SK-N-MC (cell line): ENCODE results near the gene DFFA.

ENCODE experiments used
- DNase-seq: peaks from one replicate; pipeline ENCODE4 v3.0.0-alpha.2; 2011; ENCODE audit warnings: low read depth, low spot score
- H3K27ac ChIP-seq: fragments of 200-600 bp; sonication (generic); 2 replicates; pipeline ENCODE4 v1.5.1; 2016; ENCODE audit warnings: mixed run types
- H3K36me3 ChIP-seq: fragments of 200-600 bp; sonication (generic); 2 replicates; pipeline ENCODE4 v1.6.1; 2017; ENCODE audit warnings: antibody characterized with exemption, low read length, mixed read lengths; ENCODE audit not compliant: insufficient read depth
- H3K4me3 ChIP-seq: fragments of 200-600 bp; sonication (generic); 2 replicates; pipeline ENCODE4 v1.5.1; 2016
- H3K9ac ChIP-seq: fragments of 200-600 bp; sonication (generic); 2 replicates; pipeline ENCODE4 v1.8.0; 2017; ENCODE audit warnings: mixed run types, mixed read lengths; ENCODE audit not compliant: insufficient read length
- H3K9me3 ChIP-seq: fragments of 200-600 bp; sonication (generic); 2 replicates; pipeline ENCODE4 v1.6.1; 2017; ENCODE audit warnings: low read depth, mild to moderate bottlenecking, antibody characterized with exemption, low read length, moderate library complexity, mixed read lengths
- EZH2 ChIP-seq: fragments of 200-600 bp; sonication (generic); IDR thresholded peaks from one replicate; pipeline ENCODE4 v1.6.1; 2017; ENCODE audit warnings: antibody characterized with exemption
- FOXP2 ChIP-seq: optimal IDR thresholded peaks from 2 replicates; pipeline ENCODE3; 2011; ENCODE audit warnings: mild to moderate bottlenecking, moderate library complexity; ENCODE audit not compliant: insufficient read depth; ENCODE audit errors: extremely low read length, control extremely low read depth
- POLR2AphosphoS5 ChIP-seq: IDR thresholded peaks from 2 replicates; pipeline ENCODE4 v1.6.1; 2012; ENCODE audit warnings: mild to moderate bottlenecking, low read depth, low read length, borderline replicate concordance

Gene DFFA

DNA sequence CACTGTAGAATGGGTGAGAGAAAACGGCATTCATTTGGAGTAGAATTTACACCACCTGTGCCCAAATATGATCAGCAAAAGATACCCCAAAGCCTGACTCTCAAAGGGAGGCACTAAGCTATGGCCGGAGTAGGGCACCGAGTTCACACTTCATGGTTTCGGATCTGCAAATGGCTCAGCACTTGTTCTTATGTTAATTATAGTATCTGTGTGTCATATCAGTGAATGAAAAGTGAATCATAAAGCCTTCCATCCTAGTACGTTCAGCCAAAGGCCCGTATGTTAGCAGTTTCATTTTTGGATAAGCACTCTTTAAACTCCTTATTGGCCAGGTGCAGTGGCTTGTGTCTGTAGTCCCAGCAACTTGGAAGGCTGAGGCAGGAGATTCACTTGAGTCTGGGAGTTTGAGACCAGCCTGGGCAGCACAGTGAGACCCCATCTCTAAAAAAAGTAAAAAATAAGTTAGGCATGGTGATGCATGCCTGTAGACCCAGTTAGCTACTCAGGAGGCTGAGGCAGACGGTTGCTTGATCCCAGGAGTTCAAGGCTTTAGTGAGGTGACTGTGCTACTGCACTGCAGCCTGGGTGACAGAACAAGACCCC, 27.4 kb downstream of the DFFA start:
- Histone ChIP-seq H3K9ac (no peak overlapping the region), H3K36me3 (peaks cover 6% of the 10 kb centered on the region; the same call in 1 of the 2 replicates), H3K4me3 (no peak overlapping the region), H3K9me3 (no peaks in the 10 kb centered on the region), H3K27ac (peak overlapping the region; percentile 13; the same call in 1 of the 2 replicates)
- DNase-seq: no peak
- TF ChIP-seq POLR2AphosphoS5 (no peak), EZH2 (no peak), FOXP2 (no peak)

DNA sequence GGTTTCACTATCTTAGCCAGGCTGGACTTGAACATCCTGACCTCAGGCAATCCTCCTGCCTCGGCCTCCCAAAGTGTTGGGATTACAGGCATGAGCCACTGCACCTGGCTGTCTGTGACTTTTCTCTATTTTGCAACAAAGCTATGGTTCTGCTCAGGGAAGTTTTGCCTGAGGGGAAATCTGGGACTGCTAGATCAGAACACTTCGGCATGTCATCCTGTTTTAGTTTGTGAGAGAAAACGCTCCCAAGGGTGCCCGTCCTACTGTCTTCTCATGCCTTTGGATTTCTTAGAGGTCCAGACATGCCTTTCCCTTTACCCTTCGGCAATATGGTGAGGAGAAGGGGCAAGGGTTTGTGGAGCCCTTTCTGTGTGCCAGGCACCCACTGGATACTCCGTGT, 28.1 kb downstream of the DFFA start:
- no peak for TF ChIP-seq EZH2
- TF ChIP-seq FOXP2: no peak
- no peak for TF ChIP-seq POLR2AphosphoS5
- H3K4me3 ChIP-seq: no peak overlapping the region
- H3K9me3 ChIP-seq: no peaks in the 10 kb centered on the region
- no peak overlapping the region for H3K9ac ChIP-seq
- peak overlapping the region; percentile 13; the same call in 1 of the 2 replicates for H3K27ac ChIP-seq
- H3K36me3 ChIP-seq: peaks cover 6% of the 10 kb centered on the region; the same call in 1 of the 2 replicates
- DNase-seq: no peak

DNA sequence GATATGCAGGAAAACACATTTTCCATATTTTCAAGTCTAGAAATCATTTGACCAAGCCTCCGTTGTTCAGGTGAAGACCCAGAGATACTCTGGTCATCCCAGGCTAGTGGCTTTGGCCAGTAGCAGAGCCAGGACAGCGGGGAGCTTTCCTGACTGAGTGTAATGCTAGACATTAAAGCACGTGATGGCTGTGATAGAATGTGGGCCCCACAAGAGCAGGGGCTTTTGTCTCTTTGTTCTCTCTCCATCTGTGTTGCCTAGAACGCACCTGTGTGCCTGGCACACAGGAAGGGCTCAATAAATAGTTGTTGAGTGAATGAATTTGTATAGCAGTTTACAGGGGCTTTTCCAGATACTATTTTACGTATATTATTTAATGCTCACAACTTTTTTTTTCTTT, 31.5 kb downstream of the DFFA start:
- H3K9ac ChIP-seq: no peak overlapping the region
- DNase-seq: no peak
- TF ChIP-seq FOXP2: no peak
- TF ChIP-seq EZH2: no peak
- TF ChIP-seq POLR2AphosphoS5: no peak
- H3K9me3 ChIP-seq: no peaks in the 10 kb centered on the region
- H3K36me3 ChIP-seq: peaks cover 6% of the 10 kb centered on the region; the same call in 1 of the 2 replicates
- no peak overlapping the region for H3K4me3 ChIP-seq
- no peak overlapping the region for H3K27ac ChIP-seq

DNA sequence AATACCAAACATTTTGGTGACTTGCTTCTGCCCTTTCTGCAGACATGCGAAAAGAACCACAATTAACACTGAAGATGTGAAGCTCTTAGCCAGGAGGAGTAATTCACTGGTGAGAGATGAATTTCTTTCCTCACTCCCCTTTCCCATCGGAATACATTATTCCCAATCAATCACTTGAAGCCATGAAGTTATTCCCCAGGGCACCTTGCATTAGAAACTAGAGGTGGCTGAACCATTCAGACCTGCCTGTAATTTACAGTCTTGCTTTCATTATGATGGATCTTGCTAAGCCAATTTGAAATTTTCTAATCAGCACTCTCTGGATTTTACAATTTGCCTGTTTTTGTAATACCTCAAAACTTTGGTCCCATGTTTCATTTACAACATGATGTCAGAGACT, 32.0 kb downstream of the DFFA start:
- Histone ChIP-seq H3K27ac (no peak overlapping the region), H3K9ac (no peak overlapping the region), H3K9me3 (no peaks in the 10 kb centered on the region), H3K36me3 (peaks cover 6% of the 10 kb centered on the region; the same call in 1 of the 2 replicates), H3K4me3 (no peak overlapping the region)
- no peak for TF ChIP-seq EZH2
- TF ChIP-seq FOXP2: no peak
- no peak for TF ChIP-seq POLR2AphosphoS5
- DNase-seq: no peak

- no peak overlapping the region for H3K4me3 ChIP-seq
- TF ChIP-seq FOXP2 (no peak), EZH2 (no peak), POLR2AphosphoS5 (no peak)
- no peak for DNase-seq
- no peaks in the 10 kb centered on the region for H3K9me3 ChIP-seq
- peaks cover 6% of the 10 kb centered on the region; the same call in 1 of the 2 replicates for H3K36me3 ChIP-seq
- H3K27ac ChIP-seq: no peak overlapping the region
- peak overlapping the region; percentile 2 for H3K9ac ChIP-seq
These were observed 33.6 kb downstream of the DFFA start for GRCh38 chr1:10438677-10439163.

DNA sequence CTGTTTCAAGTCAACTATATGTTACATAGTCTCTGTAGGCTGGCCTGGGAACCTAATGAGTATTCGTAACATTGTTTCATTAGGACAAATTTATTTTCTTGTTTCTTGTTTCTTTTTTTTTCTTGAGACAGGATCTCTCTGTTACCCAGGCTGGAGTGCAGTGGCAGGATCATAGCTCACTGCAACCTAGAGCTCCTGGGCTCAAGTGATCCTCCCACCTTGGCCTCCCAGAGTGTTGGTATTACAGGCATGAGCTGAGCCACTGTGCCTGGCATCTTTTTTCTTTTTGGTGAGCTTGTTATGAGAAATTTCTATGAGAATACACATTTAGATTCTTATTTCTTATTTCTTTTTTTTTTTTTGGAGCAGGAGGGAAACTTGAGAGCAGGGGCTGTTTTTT, 35.3 kb downstream of the DFFA start:
- Histone ChIP-seq H3K27ac (no peak overlapping the region), H3K36me3 (peaks cover 6% of the 10 kb centered on the region; the same call in 1 of the 2 replicates), H3K9ac (no peak overlapping the region), H3K4me3 (no peak overlapping the region), H3K9me3 (no peaks in the 10 kb centered on the region)
- TF ChIP-seq POLR2AphosphoS5 (no peak), FOXP2 (no peak), EZH2 (no peak)
- DNase-seq: no peak

DNA sequence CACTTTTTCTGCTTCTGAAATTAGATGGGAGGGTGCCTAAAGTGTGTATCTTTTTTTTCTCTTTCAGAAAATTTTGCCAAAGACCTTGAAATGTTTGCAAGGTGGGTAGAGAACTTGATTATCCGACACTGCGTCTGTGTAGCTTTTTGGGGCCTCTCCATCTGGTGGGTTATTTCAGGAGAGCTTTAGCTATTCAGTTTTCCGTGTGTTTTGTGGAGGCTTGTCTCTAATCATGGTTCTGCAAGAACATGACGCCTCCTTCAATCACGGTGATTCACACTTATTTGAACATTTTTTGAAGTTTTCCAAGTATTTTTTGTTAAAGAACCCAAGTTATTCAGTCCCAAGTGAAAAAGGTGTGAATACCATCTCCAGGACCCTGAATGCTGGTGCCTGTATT, 37.7 kb downstream of the DFFA start:
- no peak overlapping the region for H3K27ac ChIP-seq
- H3K9ac ChIP-seq: no peak overlapping the region
- TF ChIP-seq FOXP2: no peak
- TF ChIP-seq POLR2AphosphoS5: no peak
- TF ChIP-seq EZH2: no peak
- no peak overlapping the region for H3K4me3 ChIP-seq
- DNase-seq: no peak
- H3K36me3 ChIP-seq: no peaks in the 10 kb centered on the region
- no peaks in the 10 kb centered on the region for H3K9me3 ChIP-seq

GRCh38 chr1:10433790-10434189, 38.5 kb downstream of the DFFA start:
- no peak overlapping the region for H3K9ac ChIP-seq
- TF ChIP-seq POLR2AphosphoS5: no peak
- no peak for TF ChIP-seq EZH2
- no peak for TF ChIP-seq FOXP2
- no peak for DNase-seq
- H3K9me3 ChIP-seq: no peaks in the 10 kb centered on the region
- H3K4me3 ChIP-seq: no peak overlapping the region
- H3K27ac ChIP-seq: no peak overlapping the region
- H3K36me3 ChIP-seq: no peaks in the 10 kb centered on the region
